GM18873 (cell line): Measurements from ENCODE around the gene RHBDL3.
"Not testable (repeated sequence)": the region's sequence is repeated elsewhere in the genome, so short reads cannot be mapped to it uniquely, and the experiment has no call there.

Experiments
- ATAC-seq: cut with Tn5 transposase; IDR thresholded peaks from one replicate; pipeline ENCODE4 v1.9.1; 2021; ENCODE audit warnings: mild to moderate bottlenecking, moderate library complexity, moderate number of reproducible peaks; ENCODE audit not compliant: unreplicated experiment, low FRiP score

RHBDL3 gene

DNA sequence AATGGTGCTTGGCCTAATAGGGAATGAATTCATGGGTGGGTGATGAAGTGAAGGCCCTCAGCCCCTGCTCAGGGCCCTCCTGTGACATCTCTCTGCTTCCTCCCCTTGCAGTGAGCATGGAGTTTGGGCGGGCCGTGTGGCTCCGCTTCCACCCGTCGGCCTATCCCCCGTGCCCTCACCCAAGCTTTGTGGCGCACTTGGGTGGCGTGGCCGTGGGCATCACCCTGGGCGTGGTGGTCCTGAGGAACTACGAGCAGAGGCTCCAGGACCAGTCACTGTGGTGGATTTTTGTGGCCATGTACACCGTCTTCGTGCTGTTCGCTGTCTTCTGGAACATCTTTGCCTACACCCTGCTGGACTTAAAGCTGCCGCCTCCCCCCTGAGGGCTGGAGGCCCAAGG is 55.2 kb downstream of the RHBDL3 start:
- no peak for ATAC-seq

GRCh38 chr17:32323046-32323445 is 57.4 kb downstream of the RHBDL3 start:
- no peak for ATAC-seq

DNA sequence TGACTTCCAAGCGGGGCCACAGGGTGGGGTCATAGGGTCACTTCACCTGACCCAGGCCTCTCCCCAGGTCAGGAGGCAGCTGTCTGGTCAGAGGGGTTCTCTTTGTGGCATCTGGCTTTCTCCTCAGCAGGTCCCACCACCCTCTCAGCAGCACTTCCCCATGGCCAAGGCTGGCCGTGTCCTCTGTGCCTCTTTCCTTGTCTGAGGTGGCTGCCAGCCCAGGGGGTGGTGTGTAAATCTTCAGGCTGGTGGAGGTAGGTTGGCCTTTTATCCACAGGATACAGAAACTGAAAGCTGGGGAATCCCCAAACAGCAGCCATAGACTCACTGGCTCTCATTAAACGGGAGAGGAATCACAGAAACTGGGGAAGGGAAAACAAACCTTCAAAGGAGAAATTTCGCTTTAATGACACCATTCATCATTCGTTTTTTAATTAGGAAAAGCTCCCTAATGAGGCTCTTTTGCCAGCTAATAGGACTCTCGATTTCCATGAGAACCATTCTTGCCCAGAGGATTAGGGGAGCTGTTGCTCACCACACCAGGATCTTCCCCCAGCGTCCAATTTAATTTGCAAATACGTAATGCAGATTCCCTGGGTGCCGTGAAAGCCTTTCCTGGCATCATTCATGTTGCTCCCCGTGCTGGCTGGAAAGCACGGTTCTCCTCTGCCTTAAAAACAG is 58.3 kb downstream of the RHBDL3 start:
- no peak for ATAC-seq

DNA sequence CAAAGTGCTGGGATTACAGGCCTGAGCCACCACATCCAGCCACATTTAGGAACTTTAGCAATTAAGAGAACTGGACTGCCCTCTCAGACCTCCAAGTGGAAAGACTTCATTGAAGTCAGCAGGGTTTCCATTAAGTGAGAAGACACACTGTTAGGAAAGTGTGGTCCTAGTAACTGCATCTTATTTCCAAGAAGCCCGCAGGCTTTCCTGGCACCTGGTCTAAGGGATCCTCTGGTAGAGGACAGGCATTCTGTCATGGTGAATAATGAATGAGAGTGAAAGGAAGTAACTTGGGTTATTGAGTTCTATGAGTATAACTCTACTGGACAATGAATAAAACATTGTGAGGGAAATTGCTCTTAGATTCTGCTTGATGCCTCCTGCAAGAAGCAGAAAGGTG is 62.3 kb downstream of the RHBDL3 start:
- no peak for ATAC-seq

DNA sequence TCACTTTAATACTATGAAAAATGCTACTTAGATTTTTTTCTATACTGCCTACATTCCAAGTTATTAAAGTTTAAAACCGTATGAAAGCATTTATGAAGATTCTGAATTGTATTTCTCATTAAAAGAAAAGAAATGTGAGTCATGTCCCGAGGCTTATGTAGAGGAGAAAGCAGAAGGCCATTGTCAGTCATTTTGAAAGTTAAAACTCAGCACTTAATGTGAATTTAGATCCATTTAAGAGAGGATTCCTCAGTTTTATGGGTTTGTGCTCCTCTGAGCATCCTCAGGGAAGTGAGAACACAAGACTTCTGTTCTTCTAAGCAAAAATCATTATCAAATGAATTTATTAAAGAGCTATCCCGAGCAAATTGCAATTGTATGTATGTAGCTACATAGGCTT is 64.5 kb downstream of the RHBDL3 start:
- ATAC-seq = no peak

DNA sequence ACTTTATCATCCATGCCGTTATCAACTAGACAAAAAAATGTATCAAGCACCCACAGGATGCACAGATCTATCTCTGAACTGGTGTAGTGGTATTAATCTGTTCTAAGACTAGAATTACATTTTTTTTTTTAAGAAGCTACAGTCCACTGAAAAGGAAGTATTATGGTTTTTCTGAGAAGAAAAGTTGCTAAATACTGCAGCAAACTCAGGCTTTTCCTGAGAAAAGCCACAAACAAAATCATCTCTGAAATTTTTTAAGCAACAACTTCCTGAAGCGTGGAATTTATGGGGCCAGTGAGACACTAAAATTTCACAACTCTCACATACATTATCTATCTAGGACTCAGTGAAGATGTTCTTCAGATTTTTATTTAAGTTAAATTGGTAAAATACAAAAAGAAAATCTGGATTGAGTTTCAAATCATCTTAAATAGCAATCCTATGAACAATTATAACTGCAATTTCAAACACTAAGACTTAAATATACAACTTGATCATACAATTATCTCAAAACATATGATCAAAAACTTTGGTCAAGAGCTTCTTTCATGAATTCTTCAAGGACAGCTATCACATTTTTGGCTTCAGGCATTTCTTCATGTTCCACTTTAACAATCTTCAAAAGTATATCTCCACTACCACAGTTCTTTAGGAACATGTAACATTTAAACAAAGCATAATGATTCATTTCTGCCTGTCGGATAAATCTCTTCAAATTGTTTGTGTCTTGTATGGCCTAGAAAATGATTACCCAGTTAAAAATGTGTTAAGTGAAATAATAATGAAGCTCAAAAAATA is 65.8 kb downstream of the RHBDL3 start:
- no peak for ATAC-seq

- ATAC-seq = no peak
Observed at GRCh38 chr17:32333187-32333586, 67.6 kb downstream of the RHBDL3 start.

GRCh38 chr17:32335046-32335445 is 69.4 kb downstream of the RHBDL3 start:
- no peak for ATAC-seq

DNA sequence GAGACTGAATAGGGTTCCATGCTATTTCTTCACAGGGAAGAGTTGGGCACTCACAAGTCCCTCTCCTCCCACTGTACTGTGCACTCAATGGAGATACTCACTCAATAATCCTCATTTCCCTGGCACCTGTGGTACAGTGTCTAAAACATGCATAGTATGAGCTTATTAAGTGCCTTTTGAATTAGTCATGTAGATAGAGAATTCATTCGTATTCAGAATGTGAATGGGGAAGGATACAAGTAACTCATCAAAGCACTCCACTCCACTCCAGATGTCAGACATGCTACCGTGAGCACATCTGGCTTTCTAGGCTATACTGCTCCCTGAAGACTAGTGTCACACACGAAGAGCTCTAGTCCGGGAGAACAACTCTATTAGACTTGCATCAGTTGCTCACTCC is 70.1 kb downstream of the RHBDL3 start:
- ATAC-seq = no peak

GRCh38 chr17:32341141-32341856 is 75.7 kb downstream of the RHBDL3 start:
- ATAC-seq = no peak

- ATAC-seq = no peak
Observed at GRCh38 chr17:32341857-32342602, 76.4 kb downstream of the RHBDL3 start, which contains the start of gene C17orf75. C17orf75 (minus strand) TSS chr17:32342173; CDS start chr17:32342139, 34 bp downstream.

- ATAC-seq = no peak
Observed at GRCh38 chr17:32342603-32343325, 77.1 kb downstream of the RHBDL3 start.

DNA sequence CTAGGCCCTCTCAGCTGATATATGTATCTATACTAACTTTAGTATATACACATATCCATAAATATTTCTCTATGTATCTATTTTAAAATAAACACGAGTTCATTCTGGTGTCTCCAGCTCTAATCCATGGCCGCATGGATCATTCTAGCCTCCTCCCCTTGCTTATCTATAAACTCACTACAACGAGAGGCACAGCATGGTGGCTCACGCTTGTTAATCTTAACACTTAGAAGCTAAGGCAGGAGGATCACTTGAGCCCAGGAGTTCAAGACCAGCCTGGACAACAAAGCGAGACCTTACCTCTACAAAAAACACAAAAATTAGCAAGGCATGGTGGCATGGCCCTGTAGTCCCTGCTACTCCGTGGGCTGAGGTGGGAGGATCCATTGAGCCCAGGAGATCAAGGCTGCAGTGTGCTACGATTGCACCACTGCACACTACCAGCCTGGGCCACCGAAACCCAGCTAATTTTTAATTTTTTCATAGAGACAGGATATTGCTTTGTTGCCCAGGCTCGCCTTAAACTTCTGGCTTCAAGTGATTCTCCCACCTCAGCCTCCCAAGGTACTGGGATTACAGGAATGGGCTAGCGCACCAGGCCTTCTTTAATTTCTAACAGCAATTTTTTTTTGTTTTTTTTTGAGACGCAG is 80.4 kb downstream of the RHBDL3 start:
- no peak for ATAC-seq

- no peak for ATAC-seq
Observed at GRCh38 chr17:32348483-32348800, 82.8 kb downstream of the RHBDL3 start.

DNA sequence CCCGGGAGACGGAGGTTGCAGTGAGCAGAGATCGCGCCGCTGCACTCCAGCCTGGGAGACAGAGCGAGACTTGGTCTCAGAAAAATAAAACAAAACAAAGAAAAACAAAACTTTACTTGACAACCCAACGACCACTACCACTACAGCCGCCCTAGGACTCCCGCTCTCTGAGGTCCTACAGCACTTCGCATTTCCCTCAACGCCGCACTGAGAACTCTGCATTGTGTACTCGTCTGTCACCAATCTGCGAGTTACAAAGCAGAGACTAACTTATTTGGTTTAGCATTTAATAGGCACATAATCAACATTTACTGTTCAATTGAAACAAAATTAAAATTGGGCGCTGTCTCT is 83.8 kb downstream of the RHBDL3 start:
- ATAC-seq = peak; percentile 6

DNA sequence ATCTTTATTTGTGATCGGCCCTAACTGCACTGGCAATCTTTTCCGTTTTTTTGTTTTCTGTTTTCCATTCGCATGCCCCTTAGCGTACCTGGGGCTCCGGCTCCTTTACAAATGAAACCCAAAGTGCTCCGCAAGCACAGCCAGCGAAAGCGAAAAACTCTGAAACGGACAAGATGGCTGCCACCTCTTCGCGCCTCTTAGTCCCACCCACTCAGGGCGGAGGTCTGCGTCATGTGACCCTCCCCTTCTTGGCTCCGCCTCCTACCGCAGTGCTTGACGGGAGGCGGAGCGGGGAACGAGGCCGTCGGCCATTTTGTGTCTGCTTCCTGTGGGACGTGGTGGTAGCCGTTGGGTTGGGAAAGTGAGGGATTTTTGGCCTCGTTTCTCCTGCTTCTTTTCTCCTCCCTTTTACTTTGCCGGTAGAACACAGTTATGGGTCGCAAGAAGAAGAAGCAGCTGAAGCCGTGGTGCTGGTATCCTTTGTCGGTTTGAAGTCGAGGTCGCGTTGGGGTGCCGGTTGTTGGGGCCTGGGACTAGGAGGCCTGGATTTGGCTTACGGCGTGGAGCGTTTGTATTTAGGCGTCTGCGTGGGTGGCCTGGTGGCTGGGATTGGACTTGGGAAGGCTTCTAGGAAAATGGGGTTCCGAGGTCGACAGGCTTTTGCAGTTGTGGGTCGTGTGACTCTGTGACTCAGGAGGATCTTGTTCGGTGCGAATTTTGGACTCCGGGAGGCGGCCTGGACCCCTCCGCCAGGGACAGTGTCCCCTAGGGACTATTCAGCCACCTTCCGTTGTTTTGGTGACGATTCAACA is 84.4 kb downstream of the RHBDL3 start, which contains the start of gene ZNF207:
Gene ZNF207, plus strand, starts transcription at position 304 of the 812 bp plus-strand sequence. Its CDS starts 129 bp downstream, at position 433.
- peak; percentile 90 for ATAC-seq

GRCh38 chr17:32350666-32351418 is 85.2 kb downstream of the RHBDL3 start:
- no peak for ATAC-seq

DNA sequence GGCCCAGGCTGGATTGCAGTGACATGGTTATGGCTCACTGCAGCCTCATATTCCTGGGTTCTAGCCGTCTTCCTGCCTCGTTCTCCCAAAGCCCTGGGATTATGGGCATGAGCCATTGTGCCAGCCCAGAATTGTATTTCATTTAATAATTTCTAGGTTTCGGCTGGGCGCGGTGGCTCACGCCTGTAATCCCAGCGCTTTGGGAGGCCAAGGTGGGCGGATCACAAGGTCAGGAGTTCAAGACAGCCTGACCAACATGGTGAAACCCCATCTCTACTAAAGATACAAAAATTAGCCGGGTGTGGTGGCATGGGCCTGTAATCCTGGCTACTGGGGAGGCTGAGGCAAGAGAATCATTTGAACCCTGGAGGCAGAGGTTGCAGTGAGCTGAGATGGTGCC is 87.1 kb downstream of the RHBDL3 start:
- not testable (repeated sequence) for ATAC-seq
